DMS53 treated with DMSO at 0.1 percent for 48 hours (cell line): Measurements from ENCODE around the gene FARS2.

Experiments used
- DNase-seq: peaks from one replicate; lab custom pipeline; 2025; ENCODE audit not compliant: unreplicated experiment; lab: John Stamatoyannopoulos, UW

FARS2 gene

GRCh38 chr6:5462856-5463255 lies 201.5 kb downstream of the FARS2 start:
- DNase-seq = no peak

DNA sequence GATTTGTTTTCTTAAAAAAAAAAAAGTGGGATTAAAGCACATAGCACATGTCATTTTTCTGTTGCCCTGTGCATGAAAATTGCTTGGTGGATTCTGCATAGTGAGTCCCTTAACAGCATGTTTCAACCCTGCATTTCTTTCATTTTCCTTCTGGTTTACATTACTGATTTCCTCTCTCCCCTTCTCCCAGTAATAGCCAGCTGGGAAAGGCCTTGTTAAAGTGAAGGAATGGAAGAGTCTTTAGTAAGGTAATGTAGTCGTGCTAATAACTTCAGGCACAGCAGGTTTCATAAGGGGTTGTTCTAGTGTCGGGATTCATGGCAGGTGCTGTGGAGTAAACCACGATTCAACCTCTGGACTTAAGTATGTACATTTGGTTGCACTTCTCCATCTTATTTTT lies 202.4 kb downstream of the FARS2 start:
- no peak for DNase-seq

- no peak for DNase-seq
Observed at GRCh38 chr6:5464099-5464885, 203.0 kb downstream of the FARS2 start.

DNA sequence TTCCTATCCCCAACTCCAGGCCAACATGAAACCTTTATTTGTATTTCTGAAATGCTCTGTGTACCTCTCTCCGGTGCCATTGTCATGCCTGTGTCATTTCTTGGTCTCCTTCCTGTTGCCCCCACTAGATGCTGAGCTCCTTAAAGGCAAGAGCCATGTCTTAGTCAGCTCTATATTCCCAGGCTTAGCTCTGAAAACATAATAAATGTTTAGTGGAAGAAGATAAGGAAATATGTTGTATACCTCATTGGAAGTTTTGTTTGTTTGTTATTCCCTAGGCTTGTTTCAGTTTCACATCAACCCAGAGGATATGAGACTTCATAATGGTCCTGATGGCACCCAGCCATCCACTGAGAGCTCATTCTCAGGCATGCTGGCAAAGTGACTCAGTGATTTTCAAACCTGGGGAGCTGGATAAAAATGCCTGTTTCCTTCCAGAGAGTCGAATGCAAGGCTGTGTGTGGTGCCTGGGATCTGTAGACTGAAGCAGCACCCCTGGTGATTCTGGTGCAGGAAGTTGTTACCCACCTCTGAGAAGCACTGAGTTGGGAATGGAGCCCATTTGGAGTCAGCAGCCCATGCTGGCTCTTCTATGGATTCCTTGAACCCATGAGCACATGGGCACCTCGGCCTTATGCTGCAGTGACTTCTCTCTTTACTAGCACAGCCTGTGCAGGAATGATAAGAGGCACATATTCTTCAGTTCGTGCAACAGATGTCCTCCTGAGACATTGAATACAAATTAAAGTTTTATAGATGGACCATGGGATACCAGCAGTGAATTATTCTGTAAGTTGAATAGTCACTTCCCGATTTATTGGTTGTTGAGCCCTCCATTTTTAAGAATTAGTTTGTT lies 205.2 kb downstream of the FARS2 start:
- DNase-seq = no peak

- DNase-seq = no peak
Observed at GRCh38 chr6:5468586-5468985, 207.3 kb downstream of the FARS2 start.

- DNase-seq = no peak
Observed at GRCh38 chr6:5469101-5469846, 208.0 kb downstream of the FARS2 start.

- peak; percentile 68 for DNase-seq
Observed at GRCh38 chr6:5471044-5471443, 209.7 kb downstream of the FARS2 start.

DNA sequence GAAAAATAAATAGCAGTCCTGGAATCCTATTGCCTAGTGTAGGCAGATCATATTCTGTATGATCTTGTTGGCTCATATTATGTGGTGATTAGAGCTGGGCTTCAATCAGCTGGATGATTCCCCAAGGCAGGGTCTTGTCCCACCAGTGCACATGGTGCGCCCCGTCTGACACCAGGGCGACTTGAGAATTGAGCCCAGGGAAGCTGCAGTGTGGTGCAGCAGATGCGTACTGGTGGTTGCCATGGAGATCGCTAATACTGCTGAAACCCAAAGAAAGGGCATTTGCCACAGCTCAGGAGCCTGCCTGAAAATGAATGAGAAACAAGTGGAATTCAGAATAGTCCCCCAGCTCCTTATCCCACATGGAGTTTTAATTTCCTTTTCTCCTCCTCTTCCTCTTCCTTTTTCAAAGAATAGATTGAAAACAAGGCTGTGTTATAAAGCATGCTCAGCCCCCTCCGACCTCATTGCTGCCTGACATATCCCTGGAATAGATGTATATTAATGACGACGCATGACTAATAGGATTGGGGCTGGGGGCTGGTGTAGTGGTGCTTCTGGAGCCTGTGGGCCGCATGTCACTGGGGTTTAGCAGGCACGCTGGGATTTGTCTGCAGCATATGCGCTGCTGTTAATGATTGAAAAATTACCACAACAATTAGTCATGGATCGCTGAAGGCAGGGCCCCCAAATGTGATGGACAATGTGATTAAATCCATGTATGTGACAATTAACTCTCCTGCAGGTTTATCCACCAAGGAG lies 210.5 kb downstream of the FARS2 start:
- no peak for DNase-seq

GRCh38 chr6:5472571-5472970 lies 211.3 kb downstream of the FARS2 start:
- peak; percentile 10 for DNase-seq

DNA sequence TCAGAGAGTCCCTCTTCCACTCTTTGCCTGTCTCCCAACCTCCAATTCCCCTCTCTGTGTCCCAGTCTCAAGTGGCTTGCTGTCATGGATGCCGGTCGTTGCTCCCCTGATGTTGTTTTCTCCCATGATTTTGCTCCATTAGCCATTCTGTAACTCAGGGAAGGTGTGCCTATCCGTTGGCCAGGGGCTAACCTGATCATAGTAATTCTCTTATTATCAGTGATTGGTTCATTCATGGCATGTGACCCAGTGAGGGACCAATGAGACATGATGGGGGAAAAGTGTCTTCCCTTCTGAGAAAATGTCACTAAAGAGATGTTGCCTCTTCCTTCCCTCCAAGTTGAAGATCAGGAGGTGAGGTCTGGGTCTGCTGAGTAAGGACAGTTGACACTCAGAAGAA lies 214.5 kb downstream of the FARS2 start:
- no peak for DNase-seq

DNA sequence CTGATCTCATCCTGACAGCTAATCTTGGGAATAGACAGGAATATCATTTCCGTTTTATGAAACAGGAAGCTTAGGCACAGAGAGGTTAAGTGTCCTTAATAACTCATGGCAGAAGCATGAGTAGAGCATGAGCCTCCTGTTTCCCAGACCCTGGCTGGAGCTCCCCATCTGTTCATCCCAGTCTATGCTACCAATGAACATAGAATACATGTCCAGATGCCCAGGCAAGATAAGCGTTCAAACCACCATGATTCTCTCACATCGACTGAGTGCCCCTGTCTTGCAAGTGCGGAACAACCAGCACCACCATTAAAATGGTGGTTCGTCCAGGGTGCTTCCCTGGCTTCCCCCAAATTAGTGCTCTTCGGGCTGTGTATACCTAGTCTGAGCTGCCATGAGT lies 217.1 kb downstream of the FARS2 start:
- DNase-seq = no peak

DNA sequence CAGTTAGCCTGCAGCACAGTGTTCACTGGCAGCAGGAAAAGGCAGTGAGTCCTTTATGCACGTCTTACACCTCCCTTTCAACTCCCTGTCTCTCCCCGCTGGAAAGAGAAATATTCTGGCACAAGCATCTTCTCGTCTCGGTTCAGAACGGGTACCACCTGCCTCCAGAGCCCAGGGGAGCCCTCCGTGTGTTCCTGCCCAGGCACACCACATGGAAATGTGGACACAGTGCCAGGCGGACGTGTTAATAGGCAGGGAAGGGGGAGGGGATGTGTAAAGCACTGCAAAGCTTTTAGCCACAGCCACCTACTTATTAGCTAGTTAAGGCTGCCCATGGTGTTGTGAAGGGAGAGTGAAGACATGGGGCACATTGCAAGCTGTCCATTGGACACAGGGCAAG lies 219.7 kb downstream of the FARS2 start:
- no peak for DNase-seq

DNA sequence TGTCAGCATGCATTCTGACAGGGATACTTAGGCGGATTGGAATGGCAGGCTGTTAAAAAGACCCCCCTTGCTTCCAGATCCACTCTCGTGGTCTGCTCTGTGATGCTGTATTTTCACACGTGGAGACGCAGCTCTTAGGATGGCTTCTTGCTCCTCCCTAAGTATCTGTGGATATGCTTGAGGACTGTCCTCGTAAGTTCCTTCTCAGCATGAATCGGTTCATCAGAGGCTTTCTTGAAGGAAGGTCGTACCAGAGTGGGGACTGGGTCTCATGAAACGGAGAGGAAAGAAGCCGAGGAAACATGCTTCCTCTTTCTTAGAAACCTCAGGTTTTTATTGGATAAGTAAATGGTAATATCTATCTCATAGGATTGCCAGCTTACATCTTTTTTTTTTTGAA lies 220.4 kb downstream of the FARS2 start:
- no peak for DNase-seq

DNA sequence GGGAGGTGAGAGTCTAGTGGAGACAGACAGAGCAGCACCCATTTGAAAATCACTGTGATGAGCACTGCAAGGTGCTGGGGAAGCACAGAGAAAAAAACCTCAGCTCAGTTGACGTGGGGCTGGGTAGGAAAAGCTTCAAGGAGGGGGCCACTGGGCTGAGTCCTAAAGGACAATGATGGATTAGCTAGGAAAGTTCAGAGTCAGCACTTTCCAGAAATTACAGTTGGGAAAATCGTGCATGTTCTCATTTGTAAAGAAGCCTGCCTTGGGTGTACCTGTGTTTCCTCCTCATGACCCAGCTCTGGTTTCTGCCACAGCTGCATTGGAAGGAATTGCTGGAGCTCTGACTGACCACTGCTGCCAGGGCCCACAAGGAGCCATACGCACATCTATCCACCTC lies 221.3 kb downstream of the FARS2 start:
- no peak for DNase-seq

DNA sequence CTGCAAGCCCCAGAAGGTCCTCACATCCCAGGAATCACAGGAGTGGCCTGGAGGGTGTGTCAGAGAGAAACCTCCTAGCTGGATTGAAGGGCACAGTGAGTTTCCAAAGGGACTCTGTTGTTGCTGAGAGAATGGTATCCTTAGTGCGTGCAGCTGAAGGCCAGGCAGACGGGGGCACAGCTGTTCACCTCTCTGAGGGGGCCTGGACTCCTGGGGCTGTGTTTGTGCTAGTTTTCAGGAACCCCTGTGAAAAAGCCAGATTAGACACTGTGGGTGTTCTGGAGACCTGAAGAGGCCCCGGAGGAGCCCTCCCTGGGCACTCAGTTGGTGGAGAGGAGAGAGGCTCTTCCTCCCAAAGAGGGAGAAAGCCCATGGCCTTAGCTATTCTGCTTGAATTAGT lies 223.4 kb downstream of the FARS2 start:
- DNase-seq = no peak

DNA sequence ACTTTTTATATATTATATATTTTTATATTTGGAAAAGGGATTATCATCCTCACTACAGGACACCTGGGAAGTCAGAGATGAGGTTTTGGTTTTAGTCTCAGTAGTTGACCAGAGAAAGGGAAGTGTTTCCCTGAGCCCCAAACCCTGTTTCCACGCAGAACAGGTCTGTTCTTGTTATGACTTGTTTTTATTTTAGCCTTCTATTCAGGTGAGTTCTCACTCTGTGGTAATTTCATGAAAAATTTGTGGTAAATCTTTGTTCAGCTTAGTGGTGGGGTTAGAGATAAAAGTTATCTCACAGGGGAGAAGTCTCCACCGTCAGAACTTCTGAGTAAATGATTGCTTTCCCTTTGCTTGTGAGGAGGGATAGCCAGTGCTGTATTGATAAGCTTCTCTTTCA lies 224.9 kb downstream of the FARS2 start:
- DNase-seq = no peak

DNA sequence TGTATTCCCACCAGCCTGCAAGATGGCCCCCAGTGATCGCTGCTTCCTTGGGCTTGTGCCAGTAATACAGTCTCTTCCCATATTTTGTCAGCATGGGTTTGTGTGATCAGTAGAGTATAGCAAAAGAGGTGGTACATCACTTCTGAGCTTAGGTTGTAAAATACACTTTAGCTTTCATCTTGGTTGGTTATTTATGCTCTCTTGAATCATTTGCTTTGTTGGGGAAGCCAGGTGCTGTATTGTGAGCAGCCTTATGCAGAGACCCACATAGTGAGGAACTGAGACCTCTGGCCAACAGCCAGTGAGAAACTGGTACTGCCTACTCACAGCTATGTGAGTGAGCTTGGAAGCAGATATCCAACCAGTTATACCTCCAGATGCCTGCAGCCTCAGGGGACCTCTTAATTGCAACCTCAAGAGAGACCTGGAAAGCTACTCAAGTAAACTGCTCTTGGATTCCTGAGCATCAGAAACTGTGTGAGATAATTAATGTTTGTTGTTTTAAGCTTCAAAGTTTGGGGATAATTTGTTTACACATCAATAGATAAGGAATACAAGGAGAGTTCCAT lies 229.3 kb downstream of the FARS2 start:
- DNase-seq = no peak

- DNase-seq = no peak
Observed at GRCh38 chr6:5492356-5492755, 231.0 kb downstream of the FARS2 start.

GRCh38 chr6:5493806-5494205 lies 232.5 kb downstream of the FARS2 start:
- DNase-seq = no peak

GRCh38 chr6:5497896-5498578 lies 236.7 kb downstream of the FARS2 start:
- no peak for DNase-seq
